ENCODE data around the gene CCT5. TPM values are rescaled to one million over a fixed set of nuclear protein-coding genes. Genes with fewer than 3 reads are reported as not detected.

CCT5 gene
- 100 to 1,000 TPM; 511 to 526 TPM for total RNA-seq

DNA sequence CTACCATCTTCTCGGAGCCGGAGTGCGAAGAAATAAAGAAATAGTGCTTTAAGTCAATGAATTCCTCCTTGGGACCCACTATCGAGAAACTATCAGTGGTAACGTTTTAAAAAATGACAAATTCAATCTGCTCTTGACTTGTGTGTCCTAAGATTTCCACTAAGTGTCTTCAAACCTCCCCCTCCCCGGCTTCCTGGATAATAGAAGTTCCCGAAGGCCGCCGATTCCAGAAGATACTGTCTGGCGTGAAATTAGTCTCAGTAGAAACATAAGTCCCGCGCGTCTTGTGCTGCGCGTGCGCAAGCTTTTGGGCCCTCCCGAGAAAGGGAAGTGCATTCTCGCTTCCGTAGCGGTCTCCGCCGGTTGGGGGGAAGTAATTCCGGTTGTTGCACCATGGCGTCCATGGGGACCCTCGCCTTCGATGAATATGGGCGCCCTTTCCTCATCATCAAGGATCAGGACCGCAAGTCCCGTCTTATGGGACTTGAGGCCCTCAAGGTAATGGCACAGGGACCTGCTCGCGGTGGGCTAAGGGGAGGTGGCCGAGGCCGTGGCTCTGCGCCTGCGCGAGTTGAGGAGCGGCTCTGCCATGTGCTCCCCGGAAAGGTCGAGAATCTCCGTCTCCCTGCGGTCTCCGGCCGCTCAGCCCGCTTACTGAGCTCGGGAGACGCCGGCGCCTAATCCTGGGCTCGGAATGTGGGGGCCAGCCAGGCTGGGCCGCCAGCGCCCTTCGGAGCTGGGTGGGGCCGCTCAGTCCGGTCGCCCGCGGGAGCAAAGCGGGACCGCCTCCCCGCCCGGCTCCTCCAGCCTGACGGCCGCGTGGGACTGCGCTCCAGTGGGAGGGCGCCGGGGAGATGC is at the start of gene CCT5:
CCT5 (plus strand) TSS at position 333 of the 858 bp plus-strand sequence; CDS start at position 394, 61 bp downstream.
- CTCF ChIA-PET, result interaction anchor here (0.6 to 1.2 kb wide), 3 partner anchors 105 to 204 kb away, joined by 3 read pairs; no protein-coding TSS in a partner anchor
- POLR2A ChIA-PET, result interaction anchor here (1.5 to 2.9 kb wide), 2 partner anchors 15 to 103 kb away, joined by 4 to 27 read pairs; partner anchors contain the start of gene MARCHF6

DNA sequence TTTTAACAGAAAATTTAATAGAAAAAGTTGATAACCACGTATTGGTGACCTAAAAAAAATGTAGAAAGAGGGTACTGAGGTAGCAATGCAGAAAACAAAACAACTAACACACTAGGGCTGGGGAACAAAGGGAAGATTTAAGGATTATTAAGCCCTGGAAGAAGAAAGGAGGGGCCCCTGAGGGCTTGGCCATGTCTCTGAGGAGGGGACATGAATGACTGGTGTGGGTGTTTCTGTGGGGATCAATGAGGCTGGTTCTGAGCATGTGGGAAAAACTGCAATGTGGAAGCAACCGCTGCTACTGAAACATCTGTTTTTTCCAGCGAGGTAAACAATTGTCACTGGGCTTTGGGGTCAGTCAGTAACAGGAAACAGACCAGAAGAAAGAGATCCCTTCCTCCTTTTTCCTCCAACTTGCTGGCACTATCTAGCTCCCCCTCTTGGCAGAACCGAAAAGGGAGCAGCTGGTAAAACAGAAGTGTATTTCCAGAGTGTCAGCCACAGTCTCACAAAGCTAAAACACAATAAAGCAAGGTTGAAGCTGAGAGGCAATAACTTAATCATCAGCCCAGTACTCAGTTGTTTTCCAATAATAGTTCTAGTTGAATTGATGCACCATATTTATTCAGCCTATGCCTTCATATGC is 48.7 kb upstream of the CCT5 start:
- POLR2A ChIA-PET, result no interaction called here
- CTCF ChIA-PET, result no interaction called here

DNA sequence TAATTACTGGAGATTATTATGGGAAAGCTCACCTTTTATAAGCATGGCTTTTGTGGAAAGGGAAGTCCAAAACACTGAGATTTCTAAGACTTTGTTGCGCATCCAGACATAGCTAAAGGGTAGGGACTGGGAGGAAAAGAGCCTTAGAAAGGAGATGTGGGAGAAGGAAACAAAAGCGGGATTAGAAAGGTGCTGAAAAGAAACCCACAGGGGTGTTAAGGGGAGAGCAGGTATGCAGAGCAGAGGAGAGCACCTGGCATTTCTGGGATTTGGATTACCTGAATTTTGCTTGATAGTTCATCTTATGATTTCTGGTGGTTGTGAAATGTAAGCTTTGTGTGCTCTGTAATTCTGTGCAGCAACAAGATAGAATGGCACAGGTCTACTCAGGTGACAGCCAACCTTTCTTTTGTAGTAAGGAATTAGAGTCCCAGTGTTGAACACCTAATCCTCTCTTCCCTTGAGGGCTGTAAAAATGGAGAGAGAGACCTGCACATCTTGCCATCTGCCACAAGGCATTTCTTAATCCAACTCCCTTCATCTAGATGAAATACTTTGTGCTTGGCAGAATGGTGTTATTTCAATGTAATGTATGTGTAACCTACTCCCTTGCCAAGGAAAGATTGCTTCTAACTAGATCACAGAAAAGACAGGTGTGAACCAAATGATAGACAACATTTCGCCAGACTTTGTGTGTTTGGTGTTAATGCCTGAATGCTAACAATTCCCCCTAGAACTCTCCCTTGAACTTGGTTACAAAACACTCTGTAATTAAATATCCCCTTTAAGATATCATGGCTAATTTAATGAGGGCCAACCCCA is 47.8 kb upstream of the CCT5 start:
- CTCF ChIA-PET, result no interaction called here
- POLR2A ChIA-PET, result no interaction called here

DNA sequence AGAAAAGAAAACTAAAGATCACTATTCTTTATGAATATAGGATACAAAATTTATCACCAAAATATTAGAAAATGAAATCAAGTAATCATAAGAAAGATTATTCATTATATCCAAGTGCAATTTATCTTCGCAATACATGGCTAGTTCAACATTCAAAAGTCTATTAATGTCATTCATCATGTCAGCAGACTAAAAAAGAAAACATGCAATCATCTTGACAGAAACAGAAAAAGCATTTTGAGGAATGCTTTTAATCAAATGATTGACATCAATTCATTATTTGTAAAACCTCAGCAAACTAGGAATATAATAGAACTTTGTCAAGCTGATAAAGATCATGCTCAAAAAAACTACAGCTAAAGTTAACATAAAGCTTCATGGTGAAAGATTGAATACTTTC is 41.1 kb upstream of the CCT5 start:
- POLR2A ChIA-PET, result no interaction called here
- CTCF ChIA-PET, result no interaction called here

DNA sequence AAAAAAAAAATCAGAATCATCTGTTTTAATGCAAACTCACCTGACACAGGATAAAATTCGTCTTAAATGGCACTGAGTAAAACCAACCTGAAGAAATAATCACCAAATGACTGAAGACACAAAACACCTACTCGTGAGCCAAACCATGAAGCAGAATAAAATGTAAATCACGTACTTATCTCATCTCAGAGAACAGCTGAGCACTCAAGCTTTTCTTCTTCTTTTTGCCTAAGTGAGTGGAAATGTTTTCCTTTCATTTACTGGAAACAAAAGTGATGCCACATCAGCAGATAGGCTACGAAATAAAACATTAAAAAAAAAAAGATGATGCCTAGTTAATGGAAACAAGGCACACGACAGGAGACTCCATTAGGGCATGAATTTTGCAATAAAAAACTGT is 36.8 kb upstream of the CCT5 start:
- CTCF ChIA-PET, result no interaction called here
- POLR2A ChIA-PET, result no interaction called here

DNA sequence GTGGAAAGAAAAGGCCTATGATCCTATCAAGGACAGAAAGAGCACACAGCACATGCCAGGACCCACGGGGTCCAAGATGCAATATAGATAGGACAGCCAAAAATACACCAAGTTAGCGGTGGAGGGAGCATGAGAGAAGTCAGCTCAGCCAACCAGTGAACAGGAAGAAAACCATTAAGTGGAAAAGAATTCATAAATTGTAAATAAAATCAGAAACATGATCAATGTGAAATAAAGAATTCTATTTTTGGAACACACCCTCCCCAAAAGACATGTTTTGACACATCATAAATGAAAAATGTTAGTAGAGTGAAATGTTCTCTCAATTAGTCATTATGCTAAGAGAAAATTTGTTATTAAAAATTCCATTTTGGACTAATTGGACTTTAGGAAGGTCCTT is 36.0 kb upstream of the CCT5 start:
- ChIA-PET POLR2A (interaction anchor here (0.7 kb wide), 1 partner anchor 811 kb away, joined by 9 read pairs; no protein-coding TSS in a partner anchor), CTCF (no interaction called here)

DNA sequence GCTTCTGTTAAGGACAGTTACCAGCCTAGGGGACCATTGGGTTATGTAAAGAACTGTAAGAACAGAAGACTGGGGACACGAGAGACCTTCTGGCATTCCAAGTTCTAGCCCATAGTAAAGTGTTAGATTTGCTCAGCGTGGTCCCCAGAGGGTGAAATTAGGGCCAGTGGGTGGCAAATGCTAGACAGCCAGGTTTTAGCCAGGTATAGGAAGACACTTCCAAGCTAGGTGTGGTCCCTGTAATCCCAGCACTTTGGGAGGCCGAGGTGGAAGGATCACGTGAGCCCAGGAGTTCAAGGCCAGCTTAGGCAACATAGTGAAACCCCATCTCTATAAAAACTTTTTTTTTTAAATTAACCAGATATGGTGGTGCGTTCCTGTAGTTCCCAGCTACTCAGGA is 34.7 kb upstream of the CCT5 start:
- CTCF ChIA-PET, result no interaction called here
- POLR2A ChIA-PET, result no interaction called here

DNA sequence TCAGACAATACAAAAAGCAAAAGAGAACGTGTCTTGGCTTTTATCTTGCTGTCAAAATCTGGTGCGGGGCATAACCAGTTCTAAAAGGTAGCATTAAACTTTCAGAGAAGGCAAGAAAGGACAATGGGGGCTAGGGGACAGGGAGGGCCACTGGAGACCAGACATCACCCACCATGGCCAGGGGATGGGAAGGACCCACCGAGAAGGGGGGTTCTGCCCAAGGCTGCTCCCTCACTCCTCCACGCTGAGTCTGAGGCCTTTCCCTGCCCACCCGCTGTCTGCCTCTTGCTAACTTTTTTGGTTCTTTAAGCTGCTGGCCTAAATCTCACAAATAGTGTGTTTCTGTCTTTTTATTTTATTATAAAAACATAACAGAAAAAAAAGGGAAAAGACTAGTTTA is 34.0 kb upstream of the CCT5 start:
- CTCF ChIA-PET, result no interaction called here

DNA sequence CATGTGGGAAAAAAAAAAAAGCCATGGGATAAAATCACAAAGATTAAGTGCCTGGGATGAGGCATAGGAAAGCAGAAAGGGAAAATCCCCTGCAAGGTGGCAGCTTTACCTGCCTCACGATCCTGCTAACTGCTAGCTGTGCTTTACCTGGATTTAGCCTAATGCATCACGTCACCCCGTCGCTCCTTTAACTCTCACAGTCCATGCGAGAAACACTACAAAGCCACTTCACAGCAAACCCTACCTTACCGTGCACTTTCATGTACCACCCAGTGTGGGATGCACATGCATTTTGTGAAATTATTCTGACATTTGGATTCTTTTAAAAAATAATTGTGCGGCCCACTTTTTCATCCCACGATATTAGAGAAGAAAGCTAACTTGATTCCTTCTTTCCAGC is 31.4 kb upstream of the CCT5 start:
- POLR2A ChIA-PET, result no interaction called here

More for the DNA sequence above, 34.0 kb upstream of the CCT5 start:
- POLR2A ChIA-PET, result no interaction called here

DNA sequence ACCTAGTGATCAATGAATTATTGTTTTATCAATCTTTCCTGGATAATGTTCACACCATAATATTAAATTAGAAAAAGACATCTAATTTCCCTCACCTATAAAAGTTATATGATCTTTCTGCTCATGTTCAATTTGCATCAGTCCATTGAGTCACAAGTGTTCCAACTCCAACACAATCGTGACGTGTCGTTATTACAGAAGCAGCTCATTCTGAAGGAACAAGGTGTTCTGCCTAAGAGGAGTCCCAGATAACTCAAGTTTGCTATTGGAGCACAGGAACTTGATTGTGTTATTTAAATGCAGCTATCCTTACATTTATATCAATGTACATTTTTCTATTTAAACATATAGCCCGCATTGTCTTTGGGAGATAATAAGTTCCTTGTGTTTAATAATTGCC is 31.0 kb upstream of the CCT5 start:
- CTCF ChIA-PET, result no interaction called here
- POLR2A ChIA-PET, result no interaction called here

More for the DNA sequence above, 31.4 kb upstream of the CCT5 start:
- CTCF ChIA-PET, result no interaction called here

DNA sequence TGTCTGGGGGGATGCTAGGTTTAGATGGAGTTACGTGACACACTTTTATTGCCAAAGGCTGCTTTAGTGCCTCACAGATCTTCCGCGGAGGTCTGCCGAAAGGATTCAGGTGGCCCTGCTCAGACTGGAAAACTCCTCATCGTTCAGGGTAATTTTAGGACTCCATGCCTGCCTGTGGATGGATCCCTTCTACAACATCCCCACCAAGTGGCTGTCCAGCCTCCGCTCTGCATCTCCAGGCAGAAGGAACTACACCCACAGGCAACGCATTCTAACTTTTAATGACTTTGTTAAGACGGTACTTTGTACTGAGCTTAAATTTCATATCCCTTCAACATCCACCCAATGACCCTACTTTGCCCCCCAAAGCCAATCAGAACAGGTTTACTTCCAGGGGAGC is 29.8 kb upstream of the CCT5 start:
- POLR2A ChIA-PET, result no interaction called here
- CTCF ChIA-PET, result no interaction called here

DNA sequence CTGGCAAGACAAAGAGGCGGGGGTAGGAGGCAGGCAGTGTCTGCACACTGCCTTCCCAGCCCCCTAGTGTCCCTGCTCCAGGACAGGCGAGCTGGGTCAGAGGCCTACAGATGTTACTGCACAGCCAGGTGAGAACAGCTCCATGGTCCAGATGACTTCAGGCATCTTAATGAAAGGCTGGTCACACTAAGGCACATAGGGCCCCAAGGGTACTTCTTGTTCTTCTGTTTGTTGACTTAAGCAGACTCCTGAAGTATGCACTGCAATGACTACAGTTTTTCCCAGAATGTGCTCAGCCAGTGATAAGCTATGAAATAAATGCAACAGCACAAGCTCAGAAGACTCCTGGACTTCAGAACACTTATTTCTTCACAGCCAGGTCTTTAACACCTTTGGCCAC is 27.8 kb upstream of the CCT5 start:
- POLR2A ChIA-PET, result no interaction called here

DNA sequence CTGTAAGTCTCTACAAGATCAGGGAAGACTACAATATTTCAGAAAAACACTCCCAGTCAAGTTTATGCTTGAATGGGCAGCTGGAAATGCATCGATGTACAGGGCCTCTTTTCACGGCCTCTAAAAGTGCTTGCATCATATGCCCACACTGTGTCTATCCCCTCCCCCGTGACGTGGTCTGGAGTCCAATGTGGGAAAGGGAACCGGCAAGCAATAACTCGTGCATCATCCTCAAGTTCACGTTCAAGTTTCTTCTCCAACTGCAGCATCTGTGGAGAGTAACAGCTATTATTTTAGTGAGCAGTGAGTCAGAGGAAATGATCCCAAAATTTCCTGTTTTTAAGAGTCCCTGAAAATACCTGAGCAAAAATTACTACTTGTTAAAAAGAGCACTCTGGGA is 22.7 kb upstream of the CCT5 start:
- ChIA-PET CTCF (no interaction called here), POLR2A (no interaction called here)

More for the DNA sequence above, 27.8 kb upstream of the CCT5 start:
- CTCF ChIA-PET, result no interaction called here

DNA sequence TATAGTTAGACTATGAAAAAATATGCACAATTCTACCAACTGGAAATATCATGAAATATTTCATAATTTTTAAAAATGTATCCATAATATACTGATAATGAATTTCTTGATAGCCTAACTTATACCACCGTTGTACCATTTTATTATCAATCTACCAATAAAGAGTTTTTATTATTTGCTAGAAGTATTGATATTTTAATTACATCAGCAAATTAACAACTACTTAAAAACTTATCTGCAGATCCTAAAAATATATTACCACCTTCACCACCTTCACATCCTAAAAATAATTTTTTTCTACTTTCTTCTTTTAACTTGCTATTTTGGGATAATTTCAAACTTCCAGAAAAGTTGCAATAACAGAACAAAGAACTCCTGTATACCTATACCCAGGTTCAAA is 21.8 kb upstream of the CCT5 start:
- ChIA-PET CTCF (no interaction called here), POLR2A (no interaction called here)

DNA sequence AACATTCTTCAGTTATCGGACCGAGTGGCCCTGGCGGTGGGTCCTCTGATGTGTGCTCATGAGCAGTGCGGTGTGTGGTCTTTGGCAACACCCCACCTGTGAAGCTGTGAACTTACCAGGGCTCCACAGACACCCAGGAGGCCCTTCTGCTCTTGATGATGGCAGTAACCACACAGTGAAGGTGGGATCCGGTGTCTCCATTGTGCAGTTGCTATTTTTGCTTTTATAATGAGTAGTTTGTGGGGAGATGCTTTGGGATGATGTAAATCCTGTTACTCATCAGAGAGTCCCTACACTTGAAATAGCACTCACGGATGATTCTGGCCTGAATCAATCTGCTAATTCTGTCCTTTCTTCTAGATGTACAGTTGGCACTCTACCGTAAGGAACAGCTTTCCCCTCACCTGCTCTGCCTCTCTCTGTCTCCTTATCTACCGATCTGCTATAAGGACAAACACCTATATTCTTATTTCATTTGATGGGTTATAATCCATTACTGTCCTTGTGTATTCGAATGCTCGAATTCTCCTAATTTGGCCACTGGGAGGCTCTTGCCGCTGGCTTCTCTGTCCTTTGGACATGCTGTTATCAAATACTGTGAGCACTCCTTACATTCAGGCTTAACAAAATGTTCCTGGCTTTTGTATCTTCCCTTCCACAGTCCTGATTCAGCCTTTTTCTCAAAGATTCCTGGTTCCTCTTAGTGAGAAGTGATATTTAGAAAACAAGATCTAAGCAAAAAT is 20.6 kb upstream of the CCT5 start:
- ChIA-PET CTCF (no interaction called here), POLR2A (no interaction called here)

DNA sequence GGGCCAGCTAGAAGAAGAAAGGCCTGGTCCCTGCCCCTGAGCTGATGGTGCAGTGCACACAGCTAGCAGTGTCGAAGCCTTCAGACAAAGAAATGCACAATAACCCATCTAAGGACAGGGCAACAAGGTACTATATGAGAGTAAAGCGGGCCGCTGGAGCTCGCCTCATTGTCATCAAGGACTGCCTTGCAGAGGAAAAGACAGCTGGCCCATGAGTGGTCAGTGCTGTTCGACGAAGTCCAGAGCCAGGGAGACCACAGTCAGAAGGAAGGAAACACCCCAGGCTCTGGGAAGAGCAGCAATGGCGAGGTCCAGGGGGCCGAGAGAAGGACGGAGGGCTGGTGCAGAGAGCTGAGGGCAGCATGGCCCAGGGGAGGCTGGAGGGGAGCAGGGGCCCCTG is 17.7 kb upstream of the CCT5 start:
- POLR2A ChIA-PET, result no interaction called here
- CTCF ChIA-PET, result no interaction called here

DNA sequence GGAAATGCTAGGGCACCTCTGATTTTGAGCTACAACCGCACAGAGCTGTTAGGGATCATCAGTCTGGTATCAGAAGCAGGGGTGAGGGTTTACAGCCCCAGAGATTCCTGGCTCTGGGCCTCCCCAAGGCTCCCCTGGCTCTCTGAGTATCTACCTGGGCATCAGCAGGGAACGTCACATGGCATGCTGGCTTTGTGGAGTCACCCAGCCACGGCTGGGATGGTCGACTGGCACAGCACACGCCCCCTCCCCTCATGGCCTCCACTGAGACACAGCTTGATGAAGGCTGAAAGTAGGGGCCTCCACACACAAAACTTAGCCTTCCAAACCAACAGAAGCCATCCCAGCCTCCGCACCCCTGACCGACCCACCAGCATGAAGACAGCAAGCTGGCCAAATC is 17.1 kb upstream of the CCT5 start:
- ChIA-PET POLR2A (no interaction called here), CTCF (no interaction called here)

DNA sequence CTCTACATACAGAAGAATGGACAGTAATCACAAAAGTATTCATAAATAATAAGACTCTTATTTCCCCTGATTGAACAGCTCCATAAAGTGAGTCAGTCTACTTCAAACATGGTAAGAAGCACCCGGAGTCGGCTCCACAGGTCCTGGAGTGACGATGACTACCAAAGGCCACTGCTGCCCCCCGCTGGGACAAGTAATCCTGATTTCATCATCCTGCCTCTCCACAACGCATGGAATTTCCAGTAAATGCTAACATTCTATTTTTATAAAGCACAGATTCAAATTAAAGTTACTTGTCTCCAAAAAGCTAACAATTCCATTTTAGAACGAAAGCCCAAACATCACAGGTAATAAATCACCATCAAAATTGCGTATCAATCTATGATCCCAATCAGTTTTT is 16.6 kb upstream of the CCT5 start:
- CTCF ChIA-PET, result no interaction called here
- POLR2A ChIA-PET, result no interaction called here

DNA sequence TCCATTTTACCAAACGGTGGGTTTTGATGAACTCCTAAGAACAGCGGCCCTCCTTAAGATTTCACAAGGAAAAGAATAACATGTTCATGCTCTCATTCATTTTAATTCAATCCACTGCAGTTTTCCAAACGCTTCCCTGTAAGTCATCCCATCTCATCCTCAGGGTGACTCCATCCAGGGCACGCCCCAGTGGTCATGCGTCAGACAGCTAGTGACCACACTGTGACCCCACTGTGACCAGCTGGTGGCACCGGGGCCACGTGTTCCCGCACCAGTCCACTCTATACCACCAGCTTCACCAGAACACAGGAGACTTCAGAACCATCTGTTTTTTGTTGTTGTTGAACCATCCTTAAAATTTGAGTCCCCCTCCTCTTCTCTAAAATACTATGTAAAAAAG is 14.7 kb upstream of the CCT5 start:
- ChIA-PET CTCF (no interaction called here), POLR2A (no interaction called here)

DNA sequence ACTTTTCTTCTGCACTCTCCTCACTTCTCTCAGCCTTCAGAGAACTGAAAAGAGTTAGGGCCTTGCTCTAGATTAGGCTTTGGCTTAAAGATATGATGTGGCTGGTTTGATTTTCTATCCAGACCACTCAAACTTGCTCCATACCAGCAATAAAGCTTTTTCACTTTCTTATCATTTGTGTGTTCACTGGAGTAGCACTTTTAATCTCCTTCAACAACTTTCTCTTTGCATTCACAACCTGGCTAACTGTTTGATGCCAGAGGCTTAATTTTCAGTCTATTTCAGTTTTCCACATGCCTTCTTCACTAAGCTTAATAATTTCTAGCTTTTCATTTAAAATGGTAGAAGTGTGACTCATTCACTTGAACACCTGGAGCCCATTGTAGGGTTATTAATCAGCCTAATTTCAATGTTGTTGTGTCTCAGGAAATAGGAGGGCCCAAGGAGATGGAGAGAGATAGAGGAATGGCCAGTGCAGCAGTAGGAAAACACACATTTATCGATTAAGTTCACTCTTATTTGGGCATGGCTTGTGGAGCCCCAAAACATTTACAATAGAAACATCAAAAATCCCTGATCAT is 6.3 kb upstream of the CCT5 start:
- ChIA-PET POLR2A (no interaction called here), CTCF (no interaction called here)
